GM23338 (cell line): ENCODE data around the gene C1orf141. TPM values are rescaled to one million over a fixed set of nuclear protein-coding genes. Genes with fewer than 3 reads are reported as not detected.

Experiments used
- ATAC-seq: fragments of 200-7000 bp; cut with Tn5 transposase; 3 replicates; pipeline ENCODE4 v1.9.1; 2020
- DNase-seq: peaks from one replicate; pipeline ENCODE4 v3.0.0-alpha.2; 2015; ENCODE audit warnings: low spot score
- H2AFZ ChIP-seq: fragments of 200-600 bp; sonication (generic); 2 replicates; pipeline ENCODE4 v1.8.0; 2016; ENCODE audit warnings: antibody characterized with exemption, mild to moderate bottlenecking, moderate library complexity
- H3F3A ChIP-seq: fragments of 200-600 bp; sonication (generic); replicated peaks from 2 replicates; pipeline ENCODE4 v1.8.0; 2017; ENCODE audit warnings: antibody characterized with exemption, mixed run types, low read depth
- H3K27ac ChIP-seq: fragments of 200-600 bp; sonication (generic); 2 replicates; pipeline ENCODE4 v1.6.1; 2016; ENCODE audit warnings: low read depth
- H3K27me3 ChIP-seq: fragments of 200-600 bp; sonication (generic); 2 replicates; pipeline ENCODE4 v1.8.0; 2016; ENCODE audit warnings: mild to moderate bottlenecking, mixed run types, moderate library complexity; ENCODE audit not compliant: insufficient read depth
- H3K36me3 ChIP-seq: fragments of 200-600 bp; sonication (generic); 2 replicates; pipeline ENCODE4 v1.8.0; 2016; ENCODE audit warnings: mild to moderate bottlenecking; ENCODE audit not compliant: insufficient read depth
- H3K4me1 ChIP-seq: fragments of 200-600 bp; sonication (generic); 2 replicates; pipeline ENCODE4 v1.8.0; 2016; ENCODE audit warnings: mild to moderate bottlenecking, moderate library complexity; ENCODE audit not compliant: insufficient read depth
- H3K4me2 ChIP-seq: fragments of 200-600 bp; sonication (generic); 2 replicates; pipeline ENCODE4 v1.7.1; 2017; ENCODE audit warnings: mixed run types
- H3K4me3 ChIP-seq: fragments of 200-600 bp; sonication (generic); 2 replicates; pipeline ENCODE4 v1.6.1; 2016; ENCODE audit warnings: mixed run types
- H3K79me2 ChIP-seq: fragments of 200-600 bp; sonication (generic); replicated peaks from 2 replicates; pipeline ENCODE4 v1.8.0; 2017; ENCODE audit warnings: mild to moderate bottlenecking; ENCODE audit not compliant: insufficient read depth
- H3K9me2 ChIP-seq: fragments of 200-600 bp; sonication (generic); 2 replicates; pipeline ENCODE4 v1.8.0; 2017; ENCODE audit not compliant: insufficient read depth
- H4K20me1 ChIP-seq: fragments of 200-600 bp; sonication (generic); replicated peaks from 2 replicates; pipeline ENCODE4 v1.8.0; 2017; ENCODE audit warnings: mild to moderate bottlenecking; ENCODE audit not compliant: insufficient read depth
- H3K27ac Mint-ChIP-seq: 2 replicates; pipeline ENCODE4 v1.8.0; 2020; ENCODE audit warnings: inconsistent platforms, mild to moderate bottlenecking, moderate library complexity, mixed read lengths
- H3K27me3 Mint-ChIP-seq: 3 replicates; pipeline ENCODE4 v1.8.0; 2022; ENCODE audit warnings: low read depth, mild to moderate bottlenecking, moderate library complexity, mixed read lengths, inconsistent platforms; ENCODE audit not compliant: insufficient read depth, poor library complexity
- H3K36me3 Mint-ChIP-seq: 3 replicates; pipeline ENCODE4 v1.8.0; 2021; ENCODE audit warnings: low read depth, mild to moderate bottlenecking, inconsistent platforms, moderate library complexity, mixed read lengths
- H3K4me1 Mint-ChIP-seq: 3 replicates; pipeline ENCODE4 v1.8.0; 2020; ENCODE audit warnings: mild to moderate bottlenecking, inconsistent platforms, mixed read lengths
- H3K4me3 Mint-ChIP-seq: 3 replicates; pipeline ENCODE4 v1.8.0; 2021; ENCODE audit warnings: moderate library complexity, mild to moderate bottlenecking, inconsistent platforms, mixed read lengths
- H3K9me3 Mint-ChIP-seq: 3 replicates; pipeline ENCODE4 v1.8.0; 2020; ENCODE audit warnings: moderate library complexity, mild to moderate bottlenecking, inconsistent platforms, mixed read lengths
- CREB1 ChIP-seq: fragments of 250-450 bp; sonication (Bioruptor Pico); IDR thresholded peaks from 2 replicates; pipeline ENCODE4 v1.5.0; 2020; ENCODE audit warnings: low read depth, mild to moderate bottlenecking, moderate library complexity
- EZH2phosphoT487 ChIP-seq: fragments of 200-600 bp; sonication (generic); IDR thresholded peaks from one replicate; pipeline ENCODE4 v1.8.1; 2018; ENCODE audit warnings: antibody characterized with exemption; ENCODE audit not compliant: unreplicated experiment
- JUNB ChIP-seq: IDR thresholded peaks from one replicate; pipeline ENCODE4 v1.6.1; 2016; ENCODE audit warnings: antibody characterized with exemption; ENCODE audit not compliant: unreplicated experiment
- NANOG ChIP-seq: IDR thresholded peaks from 2 replicates; pipeline ENCODE4 v1.6.1; 2016; ENCODE audit warnings: antibody characterized with exemption, borderline replicate concordance
- POLR2AphosphoS5 ChIP-seq: IDR thresholded peaks from 2 replicates; pipeline ENCODE4 v1.6.1; 2016; ENCODE audit warnings: antibody characterized with exemption, low read depth
- ZNF114 ChIP-seq: fragments of 250-450 bp; sonication (Bioruptor Pico); IDR thresholded peaks from 2 replicates; pipeline ENCODE4 v1.5.0; 2020; ENCODE audit warnings: mild to moderate bottlenecking, moderate library complexity
- ZNF331 ChIP-seq: fragments of 250-450 bp; sonication (Bioruptor Pico); IDR thresholded peaks from 2 replicates; pipeline ENCODE4 v1.5.0; 2020; ENCODE audit warnings: low read depth, mild to moderate bottlenecking, moderate library complexity
- polyA plus RNA-seq: library from polyadenylated mRNA; unstranded; fragments of >200 nt; fragmentation: Nextera tagmentation; extraction: Ambion mirVana; gene quantifications from 2 replicates; pipeline ENCODE4 v1.2.1, GENCODE V29; 2016
- total RNA-seq: library from RNA; depleted of rRNA; stranded (reverse); fragments of >200 nt; shearing (Covaris generic); gene quantifications from 2 replicates; pipeline ENCODE4 v1.2.3, GENCODE V29; 2014
- TF ChIP-seq, protein P1 (sequence below): IDR thresholded peaks from 2 replicates; pipeline ENCODE4 v1.6.1; 2016; ENCODE audit warnings: antibody characterized with exemption
- TF ChIP-seq, protein P2 (sequence below): fragments of 250-450 bp; sonication (Bioruptor Pico); IDR thresholded peaks from 2 replicates; pipeline ENCODE4 v1.5.0; 2020; ENCODE audit warnings: mild to moderate bottlenecking, moderate library complexity
- TF ChIP-seq, protein P3 (sequence below): IDR thresholded peaks from one replicate; pipeline ENCODE4 v1.6.1; 2018; ENCODE audit warnings: antibody characterized with exemption; ENCODE audit not compliant: unreplicated experiment
- TF ChIP-seq, protein P4 (sequence below), 2 experiments: fragments of 200-600 bp in 1 of 2; sonication (generic) in 1 of 2; conservative IDR thresholded peaks; 2 replicates each; pipeline versions ENCODE4 v1.5.1 to v1.6.1; 2016 to 2017; ENCODE audit warnings: antibody characterized with exemption in 2 of 2, low read depth in 2 of 2, mild to moderate bottlenecking in 2 of 2, moderate library complexity in 1 of 2

The C1orf141 gene
- total and polyA plus RNA-seq, 2 experiments from 2014 or later = not detected

DNA sequence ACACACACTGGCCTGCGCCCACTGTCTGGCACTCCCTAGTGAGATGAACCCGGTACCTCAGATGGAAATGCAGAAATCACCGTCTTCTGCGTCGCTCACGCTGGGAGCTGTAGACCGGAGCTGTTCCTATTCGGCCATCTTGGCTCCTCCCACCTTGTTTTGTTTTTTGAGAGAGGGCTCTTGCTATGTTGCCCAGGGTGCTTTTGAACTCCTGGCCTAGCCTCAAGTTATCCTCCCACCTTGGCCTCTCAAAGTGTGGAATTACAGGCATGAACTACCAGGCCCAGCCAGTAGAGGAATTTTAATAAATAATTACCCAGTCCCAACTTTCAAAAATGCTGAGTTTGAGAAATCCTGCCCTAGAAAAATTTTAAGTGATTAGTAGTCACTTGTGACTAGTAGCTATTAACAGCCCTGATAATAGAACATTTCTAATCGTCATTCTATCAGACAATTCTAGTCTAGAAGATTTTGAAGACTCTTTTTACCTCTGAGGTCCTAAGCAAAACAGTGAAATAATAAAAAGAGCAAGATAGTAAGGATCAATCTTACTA is 49.9 kb downstream of the C1orf141 start (continued):
- TF ChIP-seq ZNF331 (no peak), EZH2phosphoT487 (no peak), NANOG (no peak)
- TF ChIP-seq, protein P1, sequence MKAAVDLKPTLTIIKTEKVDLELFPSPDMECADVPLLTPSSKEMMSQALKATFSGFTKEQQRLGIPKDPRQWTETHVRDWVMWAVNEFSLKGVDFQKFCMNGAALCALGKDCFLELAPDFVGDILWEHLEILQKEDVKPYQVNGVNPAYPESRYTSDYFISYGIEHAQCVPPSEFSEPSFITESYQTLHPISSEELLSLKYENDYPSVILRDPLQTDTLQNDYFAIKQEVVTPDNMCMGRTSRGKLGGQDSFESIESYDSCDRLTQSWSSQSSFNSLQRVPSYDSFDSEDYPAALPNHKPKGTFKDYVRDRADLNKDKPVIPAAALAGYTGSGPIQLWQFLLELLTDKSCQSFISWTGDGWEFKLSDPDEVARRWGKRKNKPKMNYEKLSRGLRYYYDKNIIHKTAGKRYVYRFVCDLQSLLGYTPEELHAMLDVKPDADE = no peak

DNA sequence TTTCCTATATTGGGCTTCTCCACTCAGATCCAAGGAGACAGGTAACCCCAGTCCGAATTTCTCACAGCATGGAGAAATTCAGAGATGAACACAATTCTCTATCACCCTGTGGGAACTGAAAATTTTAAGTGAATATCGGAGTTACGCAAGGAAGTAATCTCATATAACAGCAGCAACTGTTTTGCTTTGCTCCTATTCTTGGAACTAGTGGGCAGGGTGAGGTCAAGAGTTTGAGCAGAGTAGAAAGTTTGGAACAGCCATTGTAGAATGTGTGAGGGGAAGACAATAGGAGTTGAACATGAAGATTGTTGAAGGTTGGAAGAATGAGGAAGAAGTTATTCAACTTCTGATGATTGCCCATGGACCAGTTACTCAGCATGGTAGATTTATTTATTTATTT is 56.5 kb downstream of the C1orf141 start:
- TF ChIP-seq ZNF114 (CRISPR knock-in tag) = no peak
- TF ChIP-seq, protein P1 = no peak
- TF ChIP-seq, protein P2, sequence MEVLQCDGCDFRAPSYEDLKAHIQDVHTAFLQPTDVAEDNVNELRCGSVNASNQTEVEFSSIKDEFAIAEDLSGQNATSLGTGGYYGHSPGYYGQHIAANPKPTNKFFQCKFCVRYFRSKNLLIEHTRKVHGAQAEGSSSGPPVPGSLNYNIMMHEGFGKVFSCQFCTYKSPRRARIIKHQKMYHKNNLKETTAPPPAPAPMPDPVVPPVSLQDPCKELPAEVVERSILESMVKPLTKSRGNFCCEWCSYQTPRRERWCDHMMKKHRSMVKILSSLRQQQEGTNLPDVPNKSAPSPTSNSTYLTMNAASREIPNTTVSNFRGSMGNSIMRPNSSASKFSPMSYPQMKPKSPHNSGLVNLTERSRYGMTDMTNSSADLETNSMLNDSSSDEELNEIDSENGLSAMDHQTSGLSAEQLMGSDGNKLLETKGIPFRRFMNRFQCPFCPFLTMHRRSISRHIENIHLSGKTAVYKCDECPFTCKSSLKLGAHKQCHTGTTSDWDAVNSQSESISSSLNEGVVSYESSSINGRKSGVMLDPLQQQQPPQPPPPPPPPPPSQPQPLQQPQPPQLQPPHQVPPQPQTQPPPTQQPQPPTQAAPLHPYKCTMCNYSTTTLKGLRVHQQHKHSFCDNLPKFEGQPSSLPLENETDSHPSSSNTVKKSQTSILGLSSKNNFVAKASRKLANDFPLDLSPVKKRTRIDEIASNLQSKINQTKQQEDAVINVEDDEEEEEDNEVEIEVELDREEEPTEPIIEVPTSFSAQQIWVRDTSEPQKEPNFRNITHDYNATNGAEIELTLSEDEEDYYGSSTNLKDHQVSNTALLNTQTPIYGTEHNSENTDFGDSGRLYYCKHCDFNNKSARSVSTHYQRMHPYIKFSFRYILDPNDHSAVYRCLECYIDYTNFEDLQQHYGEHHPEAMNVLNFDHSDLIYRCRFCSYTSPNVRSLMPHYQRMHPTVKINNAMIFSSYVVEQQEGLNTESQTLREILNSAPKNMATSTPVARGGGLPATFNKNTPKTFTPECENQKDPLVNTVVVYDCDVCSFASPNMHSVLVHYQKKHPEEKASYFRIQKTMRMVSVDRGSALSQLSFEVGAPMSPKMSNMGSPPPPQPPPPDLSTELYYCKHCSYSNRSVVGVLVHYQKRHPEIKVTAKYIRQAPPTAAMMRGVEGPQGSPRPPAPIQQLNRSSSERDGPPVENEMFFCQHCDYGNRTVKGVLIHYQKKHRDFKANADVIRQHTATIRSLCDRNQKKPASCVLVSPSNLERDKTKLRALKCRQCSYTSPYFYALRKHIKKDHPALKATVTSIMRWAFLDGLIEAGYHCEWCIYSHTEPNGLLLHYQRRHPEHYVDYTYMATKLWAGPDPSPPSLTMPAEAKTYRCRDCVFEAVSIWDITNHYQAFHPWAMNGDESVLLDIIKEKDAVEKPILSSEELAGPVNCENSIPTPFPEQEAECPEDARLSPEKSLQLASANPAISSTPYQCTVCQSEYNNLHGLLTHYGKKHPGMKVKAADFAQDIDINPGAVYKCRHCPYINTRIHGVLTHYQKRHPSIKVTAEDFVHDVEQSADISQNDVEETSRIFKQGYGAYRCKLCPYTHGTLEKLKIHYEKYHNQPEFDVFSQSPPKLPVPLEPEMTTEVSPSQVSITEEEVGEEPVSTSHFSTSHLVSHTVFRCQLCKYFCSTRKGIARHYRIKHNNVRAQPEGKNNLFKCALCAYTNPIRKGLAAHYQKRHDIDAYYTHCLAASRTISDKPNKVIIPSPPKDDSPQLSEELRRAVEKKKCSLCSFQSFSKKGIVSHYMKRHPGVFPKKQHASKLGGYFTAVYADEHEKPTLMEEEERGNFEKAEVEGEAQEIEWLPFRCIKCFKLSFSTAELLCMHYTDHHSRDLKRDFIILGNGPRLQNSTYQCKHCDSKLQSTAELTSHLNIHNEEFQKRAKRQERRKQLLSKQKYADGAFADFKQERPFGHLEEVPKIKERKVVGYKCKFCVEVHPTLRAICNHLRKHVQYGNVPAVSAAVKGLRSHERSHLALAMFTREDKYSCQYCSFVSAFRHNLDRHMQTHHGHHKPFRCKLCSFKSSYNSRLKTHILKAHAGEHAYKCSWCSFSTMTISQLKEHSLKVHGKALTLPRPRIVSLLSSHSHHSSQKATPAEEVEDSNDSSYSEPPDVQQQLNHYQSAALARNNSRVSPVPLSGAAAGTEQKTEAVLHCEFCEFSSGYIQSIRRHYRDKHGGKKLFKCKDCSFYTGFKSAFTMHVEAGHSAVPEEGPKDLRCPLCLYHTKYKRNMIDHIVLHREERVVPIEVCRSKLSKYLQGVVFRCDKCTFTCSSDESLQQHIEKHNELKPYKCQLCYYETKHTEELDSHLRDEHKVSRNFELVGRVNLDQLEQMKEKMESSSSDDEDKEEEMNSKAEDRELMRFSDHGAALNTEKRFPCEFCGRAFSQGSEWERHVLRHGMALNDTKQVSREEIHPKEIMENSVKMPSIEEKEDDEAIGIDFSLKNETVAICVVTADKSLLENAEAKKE (CRISPR knock-in tag) = no peak
- TF ChIP-seq, protein P3, sequence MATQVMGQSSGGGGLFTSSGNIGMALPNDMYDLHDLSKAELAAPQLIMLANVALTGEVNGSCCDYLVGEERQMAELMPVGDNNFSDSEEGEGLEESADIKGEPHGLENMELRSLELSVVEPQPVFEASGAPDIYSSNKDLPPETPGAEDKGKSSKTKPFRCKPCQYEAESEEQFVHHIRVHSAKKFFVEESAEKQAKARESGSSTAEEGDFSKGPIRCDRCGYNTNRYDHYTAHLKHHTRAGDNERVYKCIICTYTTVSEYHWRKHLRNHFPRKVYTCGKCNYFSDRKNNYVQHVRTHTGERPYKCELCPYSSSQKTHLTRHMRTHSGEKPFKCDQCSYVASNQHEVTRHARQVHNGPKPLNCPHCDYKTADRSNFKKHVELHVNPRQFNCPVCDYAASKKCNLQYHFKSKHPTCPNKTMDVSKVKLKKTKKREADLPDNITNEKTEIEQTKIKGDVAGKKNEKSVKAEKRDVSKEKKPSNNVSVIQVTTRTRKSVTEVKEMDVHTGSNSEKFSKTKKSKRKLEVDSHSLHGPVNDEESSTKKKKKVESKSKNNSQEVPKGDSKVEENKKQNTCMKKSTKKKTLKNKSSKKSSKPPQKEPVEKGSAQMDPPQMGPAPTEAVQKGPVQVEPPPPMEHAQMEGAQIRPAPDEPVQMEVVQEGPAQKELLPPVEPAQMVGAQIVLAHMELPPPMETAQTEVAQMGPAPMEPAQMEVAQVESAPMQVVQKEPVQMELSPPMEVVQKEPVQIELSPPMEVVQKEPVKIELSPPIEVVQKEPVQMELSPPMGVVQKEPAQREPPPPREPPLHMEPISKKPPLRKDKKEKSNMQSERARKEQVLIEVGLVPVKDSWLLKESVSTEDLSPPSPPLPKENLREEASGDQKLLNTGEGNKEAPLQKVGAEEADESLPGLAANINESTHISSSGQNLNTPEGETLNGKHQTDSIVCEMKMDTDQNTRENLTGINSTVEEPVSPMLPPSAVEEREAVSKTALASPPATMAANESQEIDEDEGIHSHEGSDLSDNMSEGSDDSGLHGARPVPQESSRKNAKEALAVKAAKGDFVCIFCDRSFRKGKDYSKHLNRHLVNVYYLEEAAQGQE = no peak
- no peak for TF ChIP-seq POLR2AphosphoS5
- TF ChIP-seq, protein P4, sequence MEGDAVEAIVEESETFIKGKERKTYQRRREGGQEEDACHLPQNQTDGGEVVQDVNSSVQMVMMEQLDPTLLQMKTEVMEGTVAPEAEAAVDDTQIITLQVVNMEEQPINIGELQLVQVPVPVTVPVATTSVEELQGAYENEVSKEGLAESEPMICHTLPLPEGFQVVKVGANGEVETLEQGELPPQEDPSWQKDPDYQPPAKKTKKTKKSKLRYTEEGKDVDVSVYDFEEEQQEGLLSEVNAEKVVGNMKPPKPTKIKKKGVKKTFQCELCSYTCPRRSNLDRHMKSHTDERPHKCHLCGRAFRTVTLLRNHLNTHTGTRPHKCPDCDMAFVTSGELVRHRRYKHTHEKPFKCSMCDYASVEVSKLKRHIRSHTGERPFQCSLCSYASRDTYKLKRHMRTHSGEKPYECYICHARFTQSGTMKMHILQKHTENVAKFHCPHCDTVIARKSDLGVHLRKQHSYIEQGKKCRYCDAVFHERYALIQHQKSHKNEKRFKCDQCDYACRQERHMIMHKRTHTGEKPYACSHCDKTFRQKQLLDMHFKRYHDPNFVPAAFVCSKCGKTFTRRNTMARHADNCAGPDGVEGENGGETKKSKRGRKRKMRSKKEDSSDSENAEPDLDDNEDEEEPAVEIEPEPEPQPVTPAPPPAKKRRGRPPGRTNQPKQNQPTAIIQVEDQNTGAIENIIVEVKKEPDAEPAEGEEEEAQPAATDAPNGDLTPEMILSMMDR (conservative IDR thresholded peaks at IDR 0.05; ENCODE audit: low read depth in 2 of 2) = no peak
- TF ChIP-seq CREB1 = no peak
- no peak for TF ChIP-seq NANOG
- TF ChIP-seq EZH2phosphoT487 = no peak
- no peak for TF ChIP-seq JUNB
- Mint-ChIP-seq H3K4me1 (no peaks in the 10 kb centered on the region), H3K4me3 (no peak overlapping the region), H3K9me3 (peaks cover 6% of the 10 kb centered on the region; the same call in 2 of the 3 replicates), H3K27ac (no peak overlapping the region), H3K27me3 (no peaks in the 10 kb centered on the region), H3K36me3 (peaks cover 3% of the 10 kb centered on the region; the same call in 2 of the 3 replicates)
- Histone ChIP-seq H3K27me3 (no peaks in the 10 kb centered on the region), H3K4me3 (no peak overlapping the region), H3K36me3 (no peaks in the 10 kb centered on the region), H3K9me2 (no peaks in the 10 kb centered on the region), H3K79me2 (no peaks in the 10 kb centered on the region), H3K27ac (no peak overlapping the region), H3F3A (no peaks in the 10 kb centered on the region), H3K4me1 (no peaks in the 10 kb centered on the region), H3K4me2 (no peak overlapping the region), H4K20me1 (no peaks in the 10 kb centered on the region), H2AFZ (no peak overlapping the region)
- no peak for ATAC-seq
- DNase-seq = no peak
